ENCODE measurements around the gene PLB1. TPM values are rescaled to one million over a fixed set of nuclear protein-coding genes. Genes with fewer than 3 reads are reported as not detected.

PLB1 gene
- total RNA-seq, 4 donors from 2014 or later: 1.1 to 6.5 (median 2.3) TPM

- Histone ChIP-seq H3K4me3 (no peak overlapping the region), H3K9me3 (no peaks in the 10 kb centered on the region), H3K36me3 (no peaks in the 10 kb centered on the region), H3K27me3 (peaks cover 0 to 48% (median 0%) of the 10 kb centered on the region in 4 donors), H3K4me1 (no peaks in the 10 kb centered on the region), H3K27ac (no peak overlapping the region)
- DNase-seq: no peak
- 80% methylated on average over 1 of the region's 2 CpGs; no CpG with 5 or more reads in 1 of the 2 donors for WGBS, 2 donors
- intact Hi-C loops (cut with DNase I): no loop called here
- TF ChIP-seq POLR2A (IDR thresholded peaks at IDR 0.05) (no peak), CTCF (IDR thresholded peaks at IDR 0.05) (no peak)
These were observed 29.6 kb downstream of the PLB1 start for GRCh38 chr2:28525481-28525880.

- peaks cover 0 to 38% (median 0%) of the 10 kb centered on the region in 4 donors for H3K27me3 ChIP-seq
- H3K9me3 ChIP-seq: no peaks in the 10 kb centered on the region
- WGBS, 2 donors: 90 to 100% methylated on average over 7 to 8 of the region's 8 CpGs
- H3K36me3 ChIP-seq: no peaks in the 10 kb centered on the region
- no peak overlapping the region for H3K27ac ChIP-seq
- H3K4me1 ChIP-seq: no peaks in the 10 kb centered on the region
- H3K4me3 ChIP-seq: no peak overlapping the region
- TF ChIP-seq POLR2A (IDR thresholded peaks at IDR 0.05): no peak
- no peak for TF ChIP-seq CTCF (IDR thresholded peaks at IDR 0.05)
- intact Hi-C loops (cut with DNase I): no loop called here
- DNase-seq: no peak
These were observed 30.8 kb downstream of the PLB1 start for GRCh38 chr2:28526527-28527132.

- H3K4me3 ChIP-seq: no peak overlapping the region
- intact Hi-C loops (cut with DNase I): no loop called here
- no peaks in the 10 kb centered on the region for H3K36me3 ChIP-seq
- H3K4me1 ChIP-seq: no peaks in the 10 kb centered on the region
- peaks cover 0 to 33% (median 0%) of the 10 kb centered on the region in 4 donors for H3K27me3 ChIP-seq
- H3K9me3 ChIP-seq: no peaks in the 10 kb centered on the region
- TF ChIP-seq CTCF (IDR thresholded peaks at IDR 0.05) (no peak), POLR2A (IDR thresholded peaks at IDR 0.05) (no peak)
- no peak for DNase-seq
- H3K27ac ChIP-seq: no peak overlapping the region
- WGBS, 2 donors: 84 to 88% methylated on average over 1 to 3 of the region's 4 CpGs
These were observed 31.3 kb downstream of the PLB1 start for GRCh38 chr2:28527196-28527595.

- Histone ChIP-seq H3K4me3 (no peak overlapping the region), H3K4me1 (no peaks in the 10 kb centered on the region), H3K36me3 (no peaks in the 10 kb centered on the region), H3K9me3 (no peaks in the 10 kb centered on the region), H3K27ac (no peak overlapping the region), H3K27me3 (peaks cover 0 to 26% (median 0%) of the 10 kb centered on the region in 4 donors)
- WGBS, 2 donors: 29 to 50% methylated on average over 1 to 4 of the region's 4 CpGs
- intact Hi-C loops (cut with DNase I): no loop called here
- DNase-seq: no peak
- TF ChIP-seq CTCF (IDR thresholded peaks at IDR 0.05): no peak
- no peak for TF ChIP-seq POLR2A (IDR thresholded peaks at IDR 0.05)
These were observed 32.3 kb downstream of the PLB1 start for GRCh38 chr2:28528206-28528605.

GRCh38 chr2:28530782-28531181 lies 34.9 kb downstream of the PLB1 start:
- no peaks in the 10 kb centered on the region for H3K4me1 ChIP-seq
- intact Hi-C loops (cut with DNase I): no loop called here
- TF ChIP-seq POLR2A (IDR thresholded peaks at IDR 0.05) (no peak), CTCF (IDR thresholded peaks at IDR 0.05) (no peak)
- peaks cover 0 to 5% (median 0%) of the 10 kb centered on the region in 4 donors for H3K27me3 ChIP-seq
- H3K36me3 ChIP-seq: no peaks in the 10 kb centered on the region
- DNase-seq: no peak
- no peak overlapping the region for H3K27ac ChIP-seq
- no peaks in the 10 kb centered on the region for H3K9me3 ChIP-seq
- 58 to 69% methylated on average over 3 of the region's 3 CpGs for WGBS, 2 donors
- H3K4me3 ChIP-seq: no peak overlapping the region

Data from esophagus squamous epithelium (tissue), 5 donors.